HepG2 (cell line): ENCODE data around the gene SNX3. TPM values are rescaled to one million over a fixed set of nuclear protein-coding genes. Genes with fewer than 3 reads are reported as not detected.

Experiments
- JUN ChIP-seq: sonication (generic); formaldehyde crosslinking; IDR thresholded peaks from 2 replicates; pipeline ENCODE4 v1.4.0; 2020; ENCODE audit warnings: mild to moderate bottlenecking, missing genetic modification reagents
- KLF12 ChIP-seq: sonication (generic); formaldehyde crosslinking; IDR thresholded peaks from 2 replicates; pipeline ENCODE4 v1.4.0; 2020; ENCODE audit warnings: missing genetic modification reagents, borderline replicate concordance
- LBX2 ChIP-seq: sonication (generic); formaldehyde crosslinking; IDR thresholded peaks from 2 replicates; pipeline ENCODE4 v1.5.0; 2020; ENCODE audit warnings: missing genetic modification reagents, mild to moderate bottlenecking, borderline replicate concordance
- MYNN ChIP-seq: sonication (generic); formaldehyde crosslinking; IDR thresholded peaks from 2 replicates; pipeline ENCODE4 v1.4.0; 2020; ENCODE audit warnings: mild to moderate bottlenecking, low read depth, missing genetic modification reagents
- MYPOP ChIP-seq: sonication (generic); formaldehyde crosslinking; IDR thresholded peaks from 2 replicates; pipeline ENCODE4 v1.8.1; 2023; ENCODE audit warnings: mild to moderate bottlenecking, moderate library complexity, missing genetic modification reagents
- NFKBIZ ChIP-seq: IDR thresholded peaks from 2 replicates; pipeline ENCODE4 v1.6.1; 2018; ENCODE audit warnings: missing genetic modification reagents, missing compliant biosample characterization
- PHF8 ChIP-seq: sonication (generic); formaldehyde crosslinking; IDR thresholded peaks from 2 replicates; pipeline ENCODE4 v1.5.0; 2020; ENCODE audit warnings: missing genetic modification reagents
- ZBTB2 ChIP-seq: sonication (generic); formaldehyde crosslinking; IDR thresholded peaks from 2 replicates; pipeline ENCODE4 v1.8.0; 2022; ENCODE audit warnings: low read depth, missing genetic modification reagents
- ZFAT ChIP-seq: sonication (generic); formaldehyde crosslinking; conservative IDR thresholded peaks from 2 replicates; pipeline ENCODE4 v1.8.1; 2023; ENCODE audit warnings: missing genetic modification reagents, inconsistent platforms
- ZFX ChIP-seq: sonication (generic); formaldehyde crosslinking; IDR thresholded peaks from 2 replicates; pipeline ENCODE4 v1.4.0; 2020; ENCODE audit warnings: mild to moderate bottlenecking, low read depth, missing genetic modification reagents, moderate library complexity
- ZNF3 ChIP-seq: IDR thresholded peaks from 2 replicates; pipeline ENCODE4 v1.7.0; 2017; ENCODE audit warnings: inconsistent platforms
- ZNF563 ChIP-seq: sonication (generic); formaldehyde crosslinking; IDR thresholded peaks from 2 replicates; pipeline ENCODE4 v1.8.0; 2022; ENCODE audit warnings: mild to moderate bottlenecking, moderate library complexity, missing genetic modification reagents
- ZNF577 ChIP-seq: sonication (generic); formaldehyde crosslinking; IDR thresholded peaks from 2 replicates; pipeline ENCODE4 v1.4.0; 2020; ENCODE audit warnings: mild to moderate bottlenecking, low read depth, missing genetic modification reagents, borderline replicate concordance
- ZNF589 ChIP-seq: sonication (generic); formaldehyde crosslinking; conservative IDR thresholded peaks from 2 replicates; pipeline ENCODE4 v1.8.0; 2022; ENCODE audit warnings: mild to moderate bottlenecking, moderate library complexity, missing genetic modification reagents
- ZNF616 ChIP-seq: sonication (generic); formaldehyde crosslinking; IDR thresholded peaks from 2 replicates; pipeline ENCODE4 v1.5.0; 2020; ENCODE audit warnings: low read depth, mild to moderate bottlenecking, missing genetic modification reagents
- polyA plus RNA-seq, 8 experiments: library from polyadenylated mRNA; depleted of rRNA in 3 of 8; stranded (reverse) in 7 of 8; unstranded in 1 of 8; fragments of >200 nt; fragmentation: Illumina TruSeq in 4 of 8; extraction: Trizol in 4 of 8; gene quantifications; 2 replicates each; pipeline versions ENCODE4 v1.2.1 to v1.2.3, GENCODE V29; 2011 to 2016; ENCODE audit warnings: low read depth in 4 of 8, missing spikeins in 1 of 8, mixed read lengths in 1 of 8; ENCODE audit not compliant: insufficient read depth in 1 of 8
- total RNA-seq, 5 experiments: library from RNA; depleted of rRNA; stranded (reverse); fragments of >200 nt; fragmentation: Illumina TruSeq; extraction: Trizol; gene quantifications; 2 replicates each; pipeline ENCODE4 v1.2.3, GENCODE V29; 2016; ENCODE audit warnings: low read depth in 1 of 5
- TF ChIP-seq, protein P1 (sequence below): IDR thresholded peaks from 2 replicates; pipeline ENCODE4 v1.6.1; 2016; ENCODE audit warnings: missing biosample characterization, missing genetic modification reagents, low read depth
- TF ChIP-seq, protein P2 (sequence below): sonication (generic); formaldehyde crosslinking; IDR thresholded peaks from 2 replicates; pipeline ENCODE4 v1.8.1; 2023; ENCODE audit warnings: mild to moderate bottlenecking, inconsistent platforms, moderate library complexity, missing genetic modification reagents, borderline replicate concordance
- TF ChIP-seq, protein P3 (sequence below): IDR thresholded peaks from 2 replicates; pipeline ENCODE4 v1.6.1; 2012; ENCODE audit warnings: low read length, improper control_type of control experiment

The SNX3 gene
- total and polyA plus RNA-seq, 2 of the 13 experiments (the other 11 are each of a cell fraction or from before 2014, with no cell fraction given) = 84.9 to 226 TPM

- TF ChIP-seq, protein P1, sequence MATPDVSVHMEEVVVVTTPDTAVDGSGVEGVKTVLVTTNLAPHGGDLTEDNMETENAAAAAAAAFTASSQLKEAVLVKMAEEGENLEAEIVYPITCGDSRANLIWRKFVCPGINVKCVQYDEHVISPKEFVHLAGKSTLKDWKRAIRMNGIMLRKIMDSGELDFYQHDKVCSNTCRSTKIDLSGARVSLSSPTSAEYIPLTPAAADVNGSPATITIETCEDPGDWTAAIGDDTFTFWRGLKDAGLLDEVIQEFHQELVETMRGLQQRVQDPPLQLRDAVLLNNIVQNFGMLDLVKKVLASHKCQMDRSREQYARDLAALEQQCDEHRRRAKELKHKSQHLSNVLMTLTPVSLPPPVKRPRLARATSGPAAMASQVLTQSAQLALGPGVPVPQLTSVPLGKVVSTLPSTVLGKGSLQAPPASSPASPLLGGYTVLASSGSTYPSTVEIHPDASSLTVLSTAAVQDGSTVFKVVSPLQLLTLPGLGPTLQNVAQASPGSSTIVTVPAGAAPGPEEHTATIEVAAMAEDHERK = no peak
- peak; percentile 63; the same call in 1 of the 2 replicates for TF ChIP-seq KLF12 (CRISPR knock-in tag)
- TF ChIP-seq ZNF616 = 0 out of 2 replicates have a peak, but pooled peaks have one; percentile 41
- TF ChIP-seq NFKBIZ = 0 out of 2 replicates have a peak, but pooled peaks have one; percentile 45
- no peak for TF ChIP-seq ZFAT
- TF ChIP-seq ZNF3 (CRISPR knock-in tag) = no peak
- TF ChIP-seq, protein P2, sequence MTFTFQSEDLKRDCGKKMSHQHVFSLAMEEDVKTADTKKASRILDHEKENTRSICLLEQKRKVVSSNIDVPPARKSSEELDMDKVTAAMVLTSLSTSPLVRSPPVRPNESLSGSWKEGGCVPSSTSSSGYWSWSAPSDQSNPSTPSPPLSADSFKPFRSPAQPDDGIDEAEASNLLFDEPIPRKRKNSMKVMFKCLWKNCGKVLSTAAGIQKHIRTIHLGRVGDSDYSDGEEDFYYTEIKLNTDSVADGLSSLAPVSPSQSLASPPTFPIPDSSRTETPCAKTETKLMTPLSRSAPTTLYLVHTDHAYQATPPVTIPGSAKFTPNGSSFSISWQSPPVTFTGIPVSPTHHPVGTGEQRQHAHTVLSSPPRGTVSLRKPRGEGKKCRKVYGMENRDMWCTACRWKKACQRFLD (CRISPR knock-in tag) = no peak
- TF ChIP-seq MYPOP (CRISPR knock-in tag) = peak; percentile 45; the same call in 1 of the 2 replicates
- peak; percentile 80 for TF ChIP-seq ZNF563
- no peak for TF ChIP-seq ZNF577 (CRISPR knock-in tag)
- TF ChIP-seq LBX2 (CRISPR knock-in tag) = no peak
- TF ChIP-seq PHF8 (CRISPR knock-in tag) = peak; percentile 83
- TF ChIP-seq ZNF589 (CRISPR knock-in tag) = no peak
- TF ChIP-seq JUN (CRISPR knock-in tag) = no peak
- 0 out of 2 replicates have a peak, but pooled peaks have one; percentile 27 for TF ChIP-seq MYNN
- peak; percentile 71 for TF ChIP-seq ZFX (CRISPR knock-in tag)
- peak; percentile 47 for TF ChIP-seq ZBTB2 (CRISPR knock-in tag)
- TF ChIP-seq, protein P3, sequence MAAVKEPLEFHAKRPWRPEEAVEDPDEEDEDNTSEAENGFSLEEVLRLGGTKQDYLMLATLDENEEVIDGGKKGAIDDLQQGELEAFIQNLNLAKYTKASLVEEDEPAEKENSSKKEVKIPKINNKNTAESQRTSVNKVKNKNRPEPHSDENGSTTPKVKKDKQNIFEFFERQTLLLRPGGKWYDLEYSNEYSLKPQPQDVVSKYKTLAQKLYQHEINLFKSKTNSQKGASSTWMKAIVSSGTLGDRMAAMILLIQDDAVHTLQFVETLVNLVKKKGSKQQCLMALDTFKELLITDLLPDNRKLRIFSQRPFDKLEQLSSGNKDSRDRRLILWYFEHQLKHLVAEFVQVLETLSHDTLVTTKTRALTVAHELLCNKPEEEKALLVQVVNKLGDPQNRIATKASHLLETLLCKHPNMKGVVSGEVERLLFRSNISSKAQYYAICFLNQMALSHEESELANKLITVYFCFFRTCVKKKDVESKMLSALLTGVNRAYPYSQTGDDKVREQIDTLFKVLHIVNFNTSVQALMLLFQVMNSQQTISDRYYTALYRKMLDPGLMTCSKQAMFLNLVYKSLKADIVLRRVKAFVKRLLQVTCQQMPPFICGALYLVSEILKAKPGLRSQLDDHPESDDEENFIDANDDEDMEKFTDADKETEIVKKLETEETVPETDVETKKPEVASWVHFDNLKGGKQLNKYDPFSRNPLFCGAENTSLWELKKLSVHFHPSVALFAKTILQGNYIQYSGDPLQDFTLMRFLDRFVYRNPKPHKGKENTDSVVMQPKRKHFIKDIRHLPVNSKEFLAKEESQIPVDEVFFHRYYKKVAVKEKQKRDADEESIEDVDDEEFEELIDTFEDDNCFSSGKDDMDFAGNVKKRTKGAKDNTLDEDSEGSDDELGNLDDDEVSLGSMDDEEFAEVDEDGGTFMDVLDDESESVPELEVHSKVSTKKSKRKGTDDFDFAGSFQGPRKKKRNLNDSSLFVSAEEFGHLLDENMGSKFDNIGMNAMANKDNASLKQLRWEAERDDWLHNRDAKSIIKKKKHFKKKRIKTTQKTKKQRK = no peak
Observed at GRCh38 chr6:108294727-108295625, 34.1 kb upstream of the SNX3 start, which contains the start of gene AFG1L (continued).
